ENCODE data around the gene ZCCHC10.

GRCh38 chr5:133015466-133015865, 10.9 kb downstream of the ZCCHC10 start:
- no peak for TF ChIP-seq FOXM1 (IDR thresholded peaks at IDR 0.05; ENCODE audit: borderline replicate concordance)
- no peak for TF ChIP-seq CTBP1 (IDR thresholded peaks at IDR 0.05; ENCODE audit: borderline replicate concordance)
